IMR-90 (cell line): ENCODE measurements around the gene SMYD2. TPM values are rescaled to one million over a fixed set of nuclear protein-coding genes. Genes with fewer than 3 reads are reported as not detected.

Experiments
- ATAC-seq: fragments of 200-7000 bp; cut with Tn5 transposase; 2 replicates; pipeline ENCODE4 v1.9.1; 2020; ENCODE audit warnings: low read depth, mild to moderate bottlenecking, moderate library complexity
- BruUV-seq: library from RNA; stranded (reverse); fragments of 400-500 nt; replicated peaks from 2 replicates; lab custom pipeline; 2021; lab: Mats Ljungman, UMichigan
- CTCF ChIA-PET: fragments of 300-600 bp; formaldehyde crosslinking; extraction: SDS; loops from one replicate; lab custom pipeline; 2021; ENCODE audit warnings: antibody characterized with exemption; lab: Yijun Ruan, JAX
- POLR2A ChIA-PET: fragments of 300-600 bp; sonication (Branson Sonifier 250); formaldehyde crosslinking; loops from one replicate; lab custom pipeline; 2022; ENCODE audit warnings: antibody characterized with exemption; ENCODE audit not compliant: unreplicated experiment; lab: Charles Lee
- DNase-seq: peaks from one replicate; pipeline ENCODE4 v3.0.0; 2013
- H2AFZ ChIP-seq: replicated peaks from 2 replicates; pipeline ENCODE3; 2013; ENCODE audit warnings: low read length, mild to moderate bottlenecking; ENCODE audit not compliant: poor library complexity
- H2AK5ac ChIP-seq: 2 replicates; pipeline ENCODE4 v1.6.1; 2013; ENCODE audit warnings: low read depth, low read length, inconsistent platforms
- H2AK9ac ChIP-seq: replicated peaks from 2 replicates; pipeline ENCODE3; 2013; ENCODE audit warnings: mild to moderate bottlenecking, low read depth, low read length, moderate library complexity; ENCODE audit not compliant: poor library complexity
- H2BK120ac ChIP-seq: 2 replicates; pipeline ENCODE4 v1.6.1; 2013; ENCODE audit warnings: low read depth, low read length, inconsistent platforms
- H2BK15ac ChIP-seq: 3 replicates; pipeline ENCODE4 v1.6.1; 2013; ENCODE audit warnings: low read depth, low read length, inconsistent platforms
- H2BK20ac ChIP-seq: 2 replicates; pipeline ENCODE4 v1.6.1; 2013; ENCODE audit warnings: low read depth, mild to moderate bottlenecking, inconsistent platforms, low read length, moderate library complexity
- H2BK5ac ChIP-seq: 2 replicates; pipeline ENCODE4 v1.6.1; 2013; ENCODE audit warnings: mild to moderate bottlenecking, low read depth, low read length, inconsistent platforms; ENCODE audit not compliant: poor library complexity, severe bottlenecking
- H3K14ac ChIP-seq: replicated peaks from 2 replicates; pipeline ENCODE4 v1.6.1; 2013; ENCODE audit warnings: low read depth, low read length, inconsistent platforms
- H3K18ac ChIP-seq: 2 replicates; pipeline ENCODE4 v1.6.1; 2013; ENCODE audit warnings: low read depth, low read length, control low read depth
- H3K23ac ChIP-seq: 2 replicates; pipeline ENCODE4 v1.6.1; 2013; ENCODE audit warnings: low read depth, low read length, inconsistent platforms
- H3K27ac ChIP-seq: 2 replicates; pipeline ENCODE4 v1.5.1; 2013; ENCODE audit warnings: mild to moderate bottlenecking, control low read depth, low read length; ENCODE audit not compliant: insufficient read depth
- H3K27me3 ChIP-seq: 2 replicates; pipeline ENCODE4 v1.6.1; 2013; ENCODE audit warnings: low read length; ENCODE audit not compliant: control insufficient read depth, insufficient read depth
- H3K36me3 ChIP-seq: 2 replicates; pipeline ENCODE4 v1.6.1; 2013; ENCODE audit warnings: low read length, mixed read lengths; ENCODE audit not compliant: control insufficient read depth, insufficient read depth
- H3K4ac ChIP-seq: 2 replicates; pipeline ENCODE4 v1.6.1; 2013; ENCODE audit warnings: low read depth, low read length, inconsistent platforms
- H3K4me1 ChIP-seq: 2 replicates; pipeline ENCODE4 v1.6.1; 2013; ENCODE audit warnings: low read length, mixed read lengths; ENCODE audit not compliant: control insufficient read depth, insufficient read depth
- H3K4me2 ChIP-seq: 2 replicates; pipeline ENCODE4 v1.6.1; 2013; ENCODE audit warnings: low read depth, mild to moderate bottlenecking, control low read depth, low read length, moderate library complexity
- H3K4me3 ChIP-seq: 2 replicates; pipeline ENCODE4 v1.5.1; 2013; ENCODE audit warnings: low read depth, mild to moderate bottlenecking, control low read depth, low read length, moderate library complexity; ENCODE audit not compliant: insufficient read depth
- H3K56ac ChIP-seq: 2 replicates; pipeline ENCODE4 v1.6.1; 2013; ENCODE audit warnings: low read length, inconsistent platforms; ENCODE audit not compliant: insufficient read depth; ENCODE audit errors: extremely low read depth
- H3K79me1 ChIP-seq, 2 experiments: 2 replicates each; pipeline ENCODE4 v1.6.1; 2013; ENCODE audit warnings: low read length in 2 of 2, inconsistent platforms in 1 of 2, low read depth in 1 of 2
- H3K9ac ChIP-seq: 2 replicates; pipeline ENCODE4 v1.6.1; 2013; ENCODE audit warnings: low read depth, low read length, control low read depth
- H3K9me1 ChIP-seq: 2 replicates; pipeline ENCODE4 v1.6.1; 2013; ENCODE audit warnings: low read length, inconsistent platforms; ENCODE audit not compliant: insufficient read depth
- H3K9me3 ChIP-seq: 2 replicates; pipeline ENCODE4 v1.6.1; 2013; ENCODE audit warnings: low read length; ENCODE audit not compliant: control insufficient read depth, insufficient read depth
- H4K20me1 ChIP-seq: 2 replicates; pipeline ENCODE4 v1.6.1; 2013; ENCODE audit warnings: low read length, inconsistent platforms; ENCODE audit not compliant: insufficient read depth
- H4K5ac ChIP-seq: 2 replicates; pipeline ENCODE4 v1.6.1; 2013; ENCODE audit warnings: mild to moderate bottlenecking, low read depth, low read length, control low read depth
- H4K8ac ChIP-seq, 2 experiments: 2 replicates each; pipeline ENCODE4 v1.6.1; 2013; ENCODE audit warnings: low read depth in 2 of 2, low read length in 2 of 2, control low read depth in 1 of 2, inconsistent platforms in 1 of 2
- H4K91ac ChIP-seq: 2 replicates; pipeline ENCODE4 v1.6.1; 2013; ENCODE audit warnings: low read depth, low read length, inconsistent platforms; ENCODE audit not compliant: insufficient read depth
- BHLHE40 ChIP-seq: fragments of 150-350 bp; IDR thresholded peaks from 2 replicates; pipeline ENCODE4 v1.6.1; 2016; ENCODE audit warnings: mild to moderate bottlenecking, low read depth, low read length
- CEBPB ChIP-seq: IDR thresholded peaks from 2 replicates; pipeline ENCODE4 v1.6.1; 2012; ENCODE audit warnings: low read depth, low read length, improper control_type of control experiment
- CHD1 ChIP-seq: IDR thresholded peaks from 2 replicates; pipeline ENCODE4 v1.6.1; 2012; ENCODE audit warnings: low read depth, low read length, improper control_type of control experiment
- CTCF ChIP-seq: conservative IDR thresholded peaks from 2 replicates; pipeline ENCODE4 v1.5.1; 2012; ENCODE audit warnings: mild to moderate bottlenecking, low read depth, low read length, improper control_type of control experiment
- ELK1 ChIP-seq: fragments of 150-350 bp; IDR thresholded peaks from 2 replicates; pipeline ENCODE4 v1.6.1; 2016; ENCODE audit warnings: low read depth, mild to moderate bottlenecking, low read length, moderate library complexity, borderline replicate concordance
- FOS ChIP-seq: fragments of 150-350 bp; IDR thresholded peaks from 2 replicates; pipeline ENCODE4 v1.6.1; 2016; ENCODE audit warnings: low read depth, low read length
- MAFK ChIP-seq: IDR thresholded peaks from 2 replicates; pipeline ENCODE4 v1.6.1; 2012; ENCODE audit warnings: low read depth, low read length, improper control_type of control experiment
- MAZ ChIP-seq: IDR thresholded peaks from 2 replicates; pipeline ENCODE4 v1.6.1; 2012; ENCODE audit warnings: low read depth, mild to moderate bottlenecking, low read length, improper control_type of control experiment, moderate library complexity, borderline replicate concordance
- MXI1 ChIP-seq: IDR thresholded peaks from 2 replicates; pipeline ENCODE4 v1.6.1; 2012; ENCODE audit warnings: low read depth, mild to moderate bottlenecking, low read length, moderate library complexity, borderline replicate concordance
- NFE2L2 ChIP-seq: fragments of 150-350 bp; IDR thresholded peaks from 2 replicates; pipeline ENCODE4 v1.6.1; 2016; ENCODE audit warnings: low read depth, mild to moderate bottlenecking, low read length
- POLR2A ChIP-seq: IDR thresholded peaks from 2 replicates; pipeline ENCODE4 v1.6.1; 2012; ENCODE audit warnings: mild to moderate bottlenecking, low read depth, low read length
- RAD21 ChIP-seq: IDR thresholded peaks from 2 replicates; pipeline ENCODE4 v1.6.1; 2012; ENCODE audit warnings: low read length, improper control_type of control experiment
- RCOR1 ChIP-seq: IDR thresholded peaks from 2 replicates; pipeline ENCODE4 v1.6.1; 2012; ENCODE audit warnings: mild to moderate bottlenecking, low read length, improper control_type of control experiment; ENCODE audit not compliant: insufficient replicate concordance
- RFX5 ChIP-seq: IDR thresholded peaks from 2 replicates; pipeline ENCODE4 v1.8.0; 2012; ENCODE audit warnings: low read depth, mild to moderate bottlenecking, low read length, moderate library complexity
- SMC3 ChIP-seq: fragments of 150-350 bp; IDR thresholded peaks from 2 replicates; pipeline ENCODE4 v1.6.1; 2016; ENCODE audit warnings: low read depth, mild to moderate bottlenecking, antibody characterized with exemption, low read length, moderate library complexity
- WGBS, 2 experiments: methylation state at CpG; one replicate each; pipeline versions ENCODE4 v1.1.5 to v1.1.7; 2013; ENCODE audit warnings: missing lambda C conversion rate in 2 of 2; ENCODE audit not compliant: insufficient read length in 1 of 2; ENCODE audit errors: extremely low coverage in 2 of 2; 5-methylcytosine and 5-hydroxymethylcytosine counted together
- dilution Hi-C: fragments of 300-500 bp; cut with HindIII; formaldehyde crosslinking; loops from one replicate; pipeline ENCODE4 v1.14.3; 2018; ENCODE audit warnings: low sequenced_read_pairs; ENCODE audit not compliant: unreplicated experiment
- in situ Hi-C: fragments of 300-500 bp; cut with MboI; formaldehyde crosslinking; loops from 3 replicates; pipeline ENCODE4 v1.14.3; 2019; ENCODE audit warnings: low sequenced_read_pairs, inconsistent platforms, mixed read lengths
- intact Hi-C: fragments of 100-400 bp; cut with micrococcal nuclease; formaldehyde crosslinking; loops from 2 replicates; pipeline ENCODE4 v1.10.0; 2022
- polyA plus RNA-seq, 3 experiments: library from polyadenylated mRNA; depleted of rRNA; stranded (reverse); fragments of >200 nt; gene quantifications; 2 replicates each; pipeline ENCODE4 v1.2.3, GENCODE V29; 2012; ENCODE audit warnings: low replicate concordance in 1 of 3
- total RNA-seq: library from RNA; depleted of rRNA; stranded (reverse); fragments of >200 nt; gene quantifications from 2 replicates; pipeline ENCODE4 v1.2.3, GENCODE V29; 2012
- TF ChIP-seq, protein P1 (sequence below): fragments of 150-350 bp; IDR thresholded peaks from 2 replicates; pipeline ENCODE4 v1.6.1; 2017; ENCODE audit warnings: mild to moderate bottlenecking, antibody characterized with exemption, low read length, low read depth

Gene SMYD2
- total and polyA plus RNA-seq, 2 of the 4 experiments (the other 2 are of a cell fraction), result 32.7 to 61.7 TPM

- no peak overlapping the region for H3K9ac ChIP-seq
- no peak overlapping the region for H2BK20ac ChIP-seq
- H3K4me2 ChIP-seq, result no peak overlapping the region
- in situ Hi-C loops, result no loop called here
- H3K18ac ChIP-seq, result no peak overlapping the region
- no peak overlapping the region for H3K23ac ChIP-seq
- H3K4ac ChIP-seq, result no peak overlapping the region
- no peak overlapping the region for H2BK5ac ChIP-seq
- no TSS peak for BruUV-seq
- ATAC-seq (no peak), DNase-seq (no peak)
- dilution Hi-C loops, result no loop called here
- no peak overlapping the region for H4K91ac ChIP-seq
- TF ChIP-seq RCOR1 (no peak), MAZ (no peak), ELK1 (no peak), CTCF (no peak), FOS (no peak), RFX5 (no peak), CEBPB (no peak), MAFK (no peak), CHD1 (no peak), POLR2A (no peak), NFE2L2 (no peak), MXI1 (no peak), RAD21 (no peak), SMC3 (no peak), BHLHE40 (no peak)
- TF ChIP-seq, protein P1, sequence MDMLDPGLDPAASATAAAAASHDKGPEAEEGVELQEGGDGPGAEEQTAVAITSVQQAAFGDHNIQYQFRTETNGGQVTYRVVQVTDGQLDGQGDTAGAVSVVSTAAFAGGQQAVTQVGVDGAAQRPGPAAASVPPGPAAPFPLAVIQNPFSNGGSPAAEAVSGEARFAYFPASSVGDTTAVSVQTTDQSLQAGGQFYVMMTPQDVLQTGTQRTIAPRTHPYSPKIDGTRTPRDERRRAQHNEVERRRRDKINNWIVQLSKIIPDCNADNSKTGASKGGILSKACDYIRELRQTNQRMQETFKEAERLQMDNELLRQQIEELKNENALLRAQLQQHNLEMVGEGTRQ, result no peak
- no peak overlapping the region for H2BK15ac ChIP-seq
- no peak overlapping the region for H3K14ac ChIP-seq
- H2BK120ac ChIP-seq, result no peak overlapping the region
- H4K5ac ChIP-seq, result no peak overlapping the region
- no peak overlapping the region for H2AK5ac ChIP-seq
- H2AFZ ChIP-seq, result no peak overlapping the region
- 74% methylated on average over 3 of the region's 6 CpGs; no CpG with 5 or more reads in 1 of the 2 experiments for WGBS, 2 experiments
- ChIA-PET POLR2A (no interaction called here), CTCF (interaction anchor here (0.6 to 2.7 kb wide), 4 partner anchors 10 to 1152 kb away, joined by 3 to 16 read pairs (median 4); no protein-coding TSS in a partner anchor)
- H3K79me1 ChIP-seq, result no peaks in the 10 kb centered on the region; a peak in 1 of 4 replicates
- H3K27ac ChIP-seq, result no peak overlapping the region
- 0 out of 2 replicates have a peak, but pooled peaks cover 3% of the 10 kb centered on the region for H3K9me1 ChIP-seq
- H3K56ac ChIP-seq, result no peak overlapping the region
- H3K4me1 ChIP-seq, result peaks cover 2% of the 10 kb centered on the region; the same call in 1 of the 2 replicates
- no peaks in the 10 kb centered on the region for H3K27me3 ChIP-seq
- no peak overlapping the region for H4K8ac ChIP-seq
- no peak overlapping the region for H3K4me3 ChIP-seq
- no peak overlapping the region for H2AK9ac ChIP-seq
- H3K9me3 ChIP-seq, result no peaks in the 10 kb centered on the region
- 0 out of 2 replicates have a peak, but pooled peaks cover 4% of the 10 kb centered on the region for H4K20me1 ChIP-seq
- intact Hi-C loops, result no loop called here
- peaks cover 6% of the 10 kb centered on the region for H3K36me3 ChIP-seq
Observed at GRCh38 chr1:214318356-214318755, 37.4 kb downstream of the SMYD2 start.
